Vagina (tissue), 2 donors: ENCODE measurements around the gene DSP. TPM values are rescaled to one million over a fixed set of nuclear protein-coding genes. Genes with fewer than 3 reads are reported as not detected.

Experiments used
- DNase-seq, 2 donors: peaks; one replicate each; pipeline ENCODE4 v3.0.0-alpha.2; 2017; ENCODE audit errors: extremely low spot score in 2 of 2
- H3K27ac ChIP-seq: fragments of 200-600 bp; sonication (generic); one replicate; pipeline ENCODE4 v1.5.1; 2019
- H3K27me3 ChIP-seq: fragments of 200-600 bp; sonication (generic); one replicate; pipeline ENCODE4 v1.5.1; 2019
- H3K36me3 ChIP-seq, 2 donors: fragments of 200-600 bp; sonication (generic); one replicate each; pipeline ENCODE4 v1.5.1; 2017 to 2019
- H3K4me1 ChIP-seq: fragments of 200-600 bp; sonication (generic); one replicate; pipeline ENCODE4 v1.5.1; 2019
- H3K4me3 ChIP-seq, 2 donors: fragments of 200-600 bp; sonication (generic); 1 replicate in 1 of 2; 2 replicates in 1 of 2; pipeline ENCODE4 v1.5.1; 2016 to 2019
- H3K9me3 ChIP-seq: fragments of 200-600 bp; sonication (generic); one replicate; pipeline ENCODE4 v1.5.1; 2019
- POLR2A ChIP-seq, 2 donors: fragments of 450-650 bp; IDR thresholded peaks; one replicate each; pipeline ENCODE4 v1.6.1; 2017; ENCODE audit warnings: antibody characterized with exemption in 2 of 2, mild to moderate bottlenecking in 2 of 2, moderate library complexity in 2 of 2
- POLR2AphosphoS5 ChIP-seq, 2 donors: sonication (generic); formaldehyde crosslinking; IDR thresholded peaks; one replicate each; pipeline ENCODE4 v1.9.0; 2017; ENCODE audit warnings: antibody characterized with exemption in 2 of 2, mild to moderate bottlenecking in 2 of 2, low read depth in 1 of 2; ENCODE audit not compliant: insufficient read depth in 1 of 2
- intact Hi-C: fragments of 100-400 bp; cut with DNase I; formaldehyde crosslinking; loops from one replicate; pipeline ENCODE4 v1.15.1; 2023
- total RNA-seq: library from RNA; depleted of rRNA; stranded (reverse); fragments of >200 nt; gene quantifications from one replicate; pipeline ENCODE4 v1.2.3, GENCODE V29; 2016
- TF ChIP-seq, protein P1 (sequence below), 3 experiments: fragments of 450-650 bp in 2 of 3; fragments of 200-600 bp in 1 of 3; sonication (generic) in 1 of 3; IDR thresholded peaks; one replicate each; pipeline ENCODE4 v1.5.1; 2017 to 2019; ENCODE audit warnings: antibody characterized with exemption in 3 of 3, mild to moderate bottlenecking in 2 of 3, moderate library complexity in 2 of 3

DSP gene
- total RNA-seq, 1 donor from 2014 or later, result 802 TPM

- intact Hi-C loops, result no loop called here
- no peaks in the 10 kb centered on the region for H3K4me1 ChIP-seq
- H3K4me3 ChIP-seq, result no peak overlapping the region
- TF ChIP-seq, protein P1, sequence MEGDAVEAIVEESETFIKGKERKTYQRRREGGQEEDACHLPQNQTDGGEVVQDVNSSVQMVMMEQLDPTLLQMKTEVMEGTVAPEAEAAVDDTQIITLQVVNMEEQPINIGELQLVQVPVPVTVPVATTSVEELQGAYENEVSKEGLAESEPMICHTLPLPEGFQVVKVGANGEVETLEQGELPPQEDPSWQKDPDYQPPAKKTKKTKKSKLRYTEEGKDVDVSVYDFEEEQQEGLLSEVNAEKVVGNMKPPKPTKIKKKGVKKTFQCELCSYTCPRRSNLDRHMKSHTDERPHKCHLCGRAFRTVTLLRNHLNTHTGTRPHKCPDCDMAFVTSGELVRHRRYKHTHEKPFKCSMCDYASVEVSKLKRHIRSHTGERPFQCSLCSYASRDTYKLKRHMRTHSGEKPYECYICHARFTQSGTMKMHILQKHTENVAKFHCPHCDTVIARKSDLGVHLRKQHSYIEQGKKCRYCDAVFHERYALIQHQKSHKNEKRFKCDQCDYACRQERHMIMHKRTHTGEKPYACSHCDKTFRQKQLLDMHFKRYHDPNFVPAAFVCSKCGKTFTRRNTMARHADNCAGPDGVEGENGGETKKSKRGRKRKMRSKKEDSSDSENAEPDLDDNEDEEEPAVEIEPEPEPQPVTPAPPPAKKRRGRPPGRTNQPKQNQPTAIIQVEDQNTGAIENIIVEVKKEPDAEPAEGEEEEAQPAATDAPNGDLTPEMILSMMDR (IDR thresholded peaks at IDR 0.05), result no peak
- no peak for TF ChIP-seq POLR2AphosphoS5 (IDR thresholded peaks at IDR 0.05; ENCODE audit: insufficient read depth in 1 of 2, low read depth in 1 of 2)
- TF ChIP-seq POLR2A (IDR thresholded peaks at IDR 0.05), result no peak
- H3K9me3 ChIP-seq, result no peaks in the 10 kb centered on the region
- H3K27ac ChIP-seq, result no peak overlapping the region
- H3K36me3 ChIP-seq, result no peaks in the 10 kb centered on the region
- no peaks in the 10 kb centered on the region for H3K27me3 ChIP-seq
- no peak for DNase-seq
Observed at GRCh38 chr6:7628909-7629308, 87.4 kb downstream of the DSP start.

DNA sequence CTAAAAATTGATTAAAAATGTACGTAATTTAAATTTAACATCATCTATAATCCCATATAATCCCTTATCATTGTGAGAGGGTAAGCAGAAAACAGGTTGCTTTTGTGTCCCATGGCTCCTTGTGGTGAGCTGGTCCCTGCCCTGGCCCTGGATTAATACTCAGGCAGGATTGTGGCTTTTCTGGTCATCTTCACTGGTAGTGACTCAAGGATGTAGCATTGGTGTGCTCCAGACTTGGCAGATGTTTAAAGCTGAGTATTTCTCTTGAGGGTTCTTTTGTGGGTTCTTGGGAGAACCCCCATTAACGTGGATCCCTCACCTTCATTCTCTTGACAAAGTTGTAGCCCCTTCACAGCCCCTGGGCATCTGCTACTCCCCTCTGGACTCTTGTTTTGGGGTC, 87.8 kb downstream of the DSP start:
- no peaks in the 10 kb centered on the region for H3K36me3 ChIP-seq
- H3K9me3 ChIP-seq, result no peaks in the 10 kb centered on the region
- no peak overlapping the region for H3K27ac ChIP-seq
- no peaks in the 10 kb centered on the region for H3K27me3 ChIP-seq
- no peak overlapping the region for H3K4me3 ChIP-seq
- H3K4me1 ChIP-seq, result no peaks in the 10 kb centered on the region
- DNase-seq, result no peak
- no peak for TF ChIP-seq POLR2AphosphoS5 (IDR thresholded peaks at IDR 0.05; ENCODE audit: insufficient read depth in 1 of 2, low read depth in 1 of 2)
- TF ChIP-seq, protein P1 (IDR thresholded peaks at IDR 0.05), result no peak
- no peak for TF ChIP-seq POLR2A (IDR thresholded peaks at IDR 0.05)
- intact Hi-C loops, result no loop called here

DNA sequence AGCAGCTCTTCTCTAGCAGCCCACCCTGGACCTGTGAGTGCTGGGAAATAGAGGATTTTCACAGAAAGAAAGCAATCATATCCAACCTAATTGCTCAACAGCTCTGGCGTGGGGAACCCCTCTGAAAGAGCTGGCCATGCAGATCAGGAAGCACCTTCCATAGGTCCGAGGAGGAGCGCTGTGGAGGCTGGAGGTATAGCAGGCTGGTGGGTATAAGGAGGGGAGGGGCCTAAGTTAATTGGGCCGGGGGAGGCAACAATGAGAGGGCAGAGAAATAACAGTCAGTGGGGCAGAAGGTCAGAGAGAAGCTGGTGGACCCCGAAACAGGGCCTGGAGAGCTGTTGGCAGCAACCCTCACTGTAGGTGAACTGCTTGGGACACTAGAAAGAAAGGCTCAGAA, 89.3 kb downstream of the DSP start:
- DNase-seq, result no peak
- H3K9me3 ChIP-seq, result no peaks in the 10 kb centered on the region
- H3K36me3 ChIP-seq, result no peaks in the 10 kb centered on the region
- H3K27ac ChIP-seq, result no peak overlapping the region
- H3K4me1 ChIP-seq, result no peaks in the 10 kb centered on the region
- TF ChIP-seq, protein P1 (IDR thresholded peaks at IDR 0.05), result no peak
- TF ChIP-seq POLR2A (IDR thresholded peaks at IDR 0.05), result no peak
- no peak for TF ChIP-seq POLR2AphosphoS5 (IDR thresholded peaks at IDR 0.05; ENCODE audit: insufficient read depth in 1 of 2, low read depth in 1 of 2)
- no peak overlapping the region for H3K4me3 ChIP-seq
- intact Hi-C loops, result no loop called here
- no peaks in the 10 kb centered on the region for H3K27me3 ChIP-seq

DNA sequence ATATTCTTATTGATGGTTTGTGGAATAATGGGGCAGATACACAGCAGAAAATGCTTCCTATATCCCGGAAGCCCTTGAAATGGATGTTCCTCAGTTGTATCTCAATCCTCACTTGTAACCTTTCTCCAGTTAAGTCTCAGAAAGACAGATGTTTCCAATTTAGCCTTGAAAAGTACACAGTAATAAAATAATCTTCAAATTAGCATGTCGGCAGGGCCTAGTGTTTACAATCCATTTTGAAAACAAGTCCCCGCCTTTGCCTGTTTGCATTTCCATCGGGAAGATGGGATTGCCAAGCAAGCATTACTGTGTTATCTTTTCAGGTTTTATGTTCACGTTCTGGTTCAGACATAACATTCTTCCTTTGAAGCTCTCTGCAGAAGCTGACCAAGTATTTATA, 90.0 kb downstream of the DSP start:
- TF ChIP-seq POLR2AphosphoS5 (IDR thresholded peaks at IDR 0.05; ENCODE audit: insufficient read depth in 1 of 2, low read depth in 1 of 2) (no peak), POLR2A (IDR thresholded peaks at IDR 0.05) (no peak)
- TF ChIP-seq, protein P1 (IDR thresholded peaks at IDR 0.05), result no peak
- DNase-seq, result no peak
- no peak overlapping the region for H3K27ac ChIP-seq
- no peaks in the 10 kb centered on the region for H3K36me3 ChIP-seq
- intact Hi-C loops, result no loop called here
- no peaks in the 10 kb centered on the region for H3K27me3 ChIP-seq
- H3K4me1 ChIP-seq, result no peaks in the 10 kb centered on the region
- no peaks in the 10 kb centered on the region for H3K9me3 ChIP-seq
- no peak overlapping the region for H3K4me3 ChIP-seq

- no peaks in the 10 kb centered on the region for H3K36me3 ChIP-seq
- H3K27ac ChIP-seq, result no peak overlapping the region
- DNase-seq, result no peak
- TF ChIP-seq POLR2AphosphoS5 (IDR thresholded peaks at IDR 0.05; ENCODE audit: insufficient read depth in 1 of 2, low read depth in 1 of 2) (no peak), POLR2A (IDR thresholded peaks at IDR 0.05) (no peak)
- TF ChIP-seq, protein P1 (IDR thresholded peaks at IDR 0.05), result no peak
- H3K9me3 ChIP-seq, result no peaks in the 10 kb centered on the region
- H3K4me3 ChIP-seq, result no peak overlapping the region
- no peaks in the 10 kb centered on the region for H3K27me3 ChIP-seq
- H3K4me1 ChIP-seq, result no peaks in the 10 kb centered on the region
- intact Hi-C loops, result no loop called here
Observed at GRCh38 chr6:7632501-7633290, 91.2 kb downstream of the DSP start.
